Uterus (tissue), 4 donors: ENCODE results near the gene ATN1. TPM values are rescaled to one million over a fixed set of nuclear protein-coding genes. Genes with fewer than 3 reads are reported as not detected.
"Not testable (repeated sequence)": the region's sequence is repeated elsewhere in the genome, so short reads cannot be mapped to it uniquely, and the experiment has no call there.

Experiments used
- DNase-seq, 2 donors: peaks; one replicate each; pipeline ENCODE4 v3.0.0-alpha.2; 2019 to 2020
- H3K27ac ChIP-seq, 2 donors: fragments of 200-600 bp; sonication (generic); 1 replicate in 1 of 2; 2 replicates in 1 of 2; pipeline ENCODE4 v1.5.1; 2016 to 2018
- H3K27me3 ChIP-seq, 2 donors: fragments of 200-600 bp; sonication (generic); one replicate each; pipeline ENCODE4 v1.5.1; 2018 to 2019; ENCODE audit warnings: control low read depth in 1 of 2
- H3K36me3 ChIP-seq, 2 donors: fragments of 200-600 bp; sonication (generic); one replicate each; pipeline ENCODE4 v1.5.1; 2019; ENCODE audit warnings: control low read depth in 1 of 2
- H3K4me1 ChIP-seq, 2 donors: fragments of 200-600 bp; sonication (generic); one replicate each; pipeline ENCODE4 v1.5.1; 2018 to 2019; ENCODE audit warnings: control low read depth in 1 of 2
- H3K4me3 ChIP-seq, 2 donors: fragments of 200-600 bp; sonication (generic); 1 replicate in 1 of 2; 2 replicates in 1 of 2; pipeline ENCODE4 v1.5.1; 2018 to 2019; ENCODE audit warnings: mild to moderate bottlenecking in 1 of 2
- H3K9me3 ChIP-seq, 2 donors: fragments of 200-600 bp; sonication (generic); one replicate each; pipeline ENCODE4 v1.5.1; 2019; ENCODE audit warnings: control low read depth in 1 of 2
- CTCF ChIP-seq, 4 experiments: fragments of 200-600 bp in 2 of 4; fragments of 450-650 bp in 2 of 4; sonication (generic) in 2 of 4; IDR thresholded peaks; one replicate each; pipeline ENCODE4 v1.5.1; 2016 to 2019; ENCODE audit warnings: antibody characterized with exemption in 4 of 4, mild to moderate bottlenecking in 2 of 4, moderate library complexity in 1 of 4
- POLR2A ChIP-seq, 2 donors: fragments of 450-650 bp; IDR thresholded peaks; one replicate each; pipeline ENCODE4 v1.6.1; 2016; ENCODE audit warnings: antibody characterized with exemption in 2 of 2, mild to moderate bottlenecking in 1 of 2, moderate library complexity in 1 of 2
- intact Hi-C: fragments of 100-400 bp; cut with DNase I; formaldehyde crosslinking; loops from one replicate; pipeline ENCODE4 v1.15.1; 2023; ENCODE audit warnings: low total_unique reads
- total RNA-seq, 4 donors: library from RNA; depleted of rRNA in 3 of 4; stranded (reverse); fragments of >200 nt in 3 of 4; gene quantifications; one replicate each; pipeline versions ENCODE4 v1.1.0 to v1.2.4, GENCODE V29; 2014 to 2023
- donor health status: DM: yes; HTN: yes; CAD: no.

ATN1 gene
- total RNA-seq, result 100 to 1,000 TPM in 1 of 4 donors, 10 to 100 TPM in 3; 10.8 to 283 (median 28.7) TPM

GRCh38 chr12:6927379-6928021 lies at the start of gene ATN1:
TSS of gene ATN1 (plus strand) at chr12:6927959. CDS start at chr12:6934002, 6,043 bp downstream.
- intact Hi-C loops, result no loop called here
- no peaks in the 10 kb centered on the region for H3K9me3 ChIP-seq
- DNase-seq, result peak; percentile 92 to 94
- peak in 1 of 2 donors; percentile 75 for TF ChIP-seq POLR2A (IDR thresholded peaks at IDR 0.05)
- TF ChIP-seq CTCF (IDR thresholded peaks at IDR 0.05), result peak in 1 of 4 experiments; percentile 19
- H3K27me3 ChIP-seq, result no peaks in the 10 kb centered on the region
- no peaks in the 10 kb centered on the region for H3K36me3 ChIP-seq
- H3K4me3 ChIP-seq, result peak within 1 kb of the TSS; percentile 74 to 93
- H3K27ac ChIP-seq, result peak within 1 kb of the TSS; percentile 97 to 99
- H3K4me1 ChIP-seq, result peaks cover 8 to 18% of the 10 kb centered on the region in 2 donors

- H3K4me1 ChIP-seq, H3K27me3 ChIP-seq, H3K9me3 ChIP-seq, intact Hi-C loops, H3K36me3 ChIP-seq, DNase-seq, H3K27ac ChIP-seq, H3K4me3 ChIP-seq: not testable (repeated sequence)
These were observed 47.9 kb upstream of the ATN1 start for GRCh38 chr12:6879824-6880223.

- Histone ChIP-seq H3K9me3 (no peaks in the 10 kb centered on the region), H3K4me1 (no peaks in the 10 kb centered on the region), H3K27me3 (no peaks in the 10 kb centered on the region), H3K27ac (no peak overlapping the region), H3K36me3 (no peaks in the 10 kb centered on the region), H3K4me3 (no peak overlapping the region)
- intact Hi-C loops, result no loop called here
- no peak for DNase-seq
- no peak for TF ChIP-seq POLR2A (IDR thresholded peaks at IDR 0.05)
- no peak for TF ChIP-seq CTCF (IDR thresholded peaks at IDR 0.05)
These were observed 44.5 kb upstream of the ATN1 start for GRCh38 chr12:6883252-6883651.

GRCh38 chr12:6883683-6884082 lies 44.1 kb upstream of the ATN1 start:
- DNase-seq, result no peak
- Histone ChIP-seq H3K4me1 (no peaks in the 10 kb centered on the region), H3K36me3 (no peaks in the 10 kb centered on the region), H3K9me3 (no peaks in the 10 kb centered on the region), H3K4me3 (no peak overlapping the region), H3K27me3 (no peaks in the 10 kb centered on the region), H3K27ac (no peak overlapping the region)
- TF ChIP-seq POLR2A (IDR thresholded peaks at IDR 0.05), result no peak
- TF ChIP-seq CTCF (IDR thresholded peaks at IDR 0.05), result no peak
- intact Hi-C loops, result no loop called here

GRCh38 chr12:6884539-6884938 lies 43.2 kb upstream of the ATN1 start:
- no peak for TF ChIP-seq CTCF (IDR thresholded peaks at IDR 0.05)
- no peak for TF ChIP-seq POLR2A (IDR thresholded peaks at IDR 0.05)
- intact Hi-C loops, result no loop called here
- no peak for DNase-seq
- Histone ChIP-seq H3K4me3 (no peak overlapping the region), H3K4me1 (no peaks in the 10 kb centered on the region), H3K27ac (no peak overlapping the region), H3K9me3 (no peaks in the 10 kb centered on the region), H3K27me3 (no peaks in the 10 kb centered on the region), H3K36me3 (no peaks in the 10 kb centered on the region)

- H3K27me3 ChIP-seq, H3K4me3 ChIP-seq, H3K36me3 ChIP-seq, DNase-seq, H3K27ac ChIP-seq, H3K4me1 ChIP-seq, H3K9me3 ChIP-seq, intact Hi-C loops: not testable (repeated sequence)
These were observed 41.4 kb upstream of the ATN1 start for GRCh38 chr12:6886206-6886999.
